Coronary artery (tissue), 2 donors: ENCODE data around the gene C1QTNF6.

Experiments used
- DNase-seq: peaks from one replicate; pipeline ENCODE4 v3.0.0-alpha.2; 2017; ENCODE audit warnings: low spot score
- H3K27ac ChIP-seq, 2 donors: fragments of 200-600 bp; sonication (generic); one replicate each; pipeline ENCODE4 v1.5.1; 2016 to 2019
- H3K4me3 ChIP-seq: fragments of 200-600 bp; sonication (generic); 2 replicates; pipeline ENCODE4 v1.5.1; 2016; ENCODE audit warnings: mild to moderate bottlenecking, moderate library complexity
- TF ChIP-seq, protein P1 (sequence below): fragments of 200-600 bp; sonication (generic); IDR thresholded peaks from one replicate; pipeline ENCODE4 v1.5.1; 2019; ENCODE audit warnings: antibody characterized with exemption

Gene C1QTNF6

DNA sequence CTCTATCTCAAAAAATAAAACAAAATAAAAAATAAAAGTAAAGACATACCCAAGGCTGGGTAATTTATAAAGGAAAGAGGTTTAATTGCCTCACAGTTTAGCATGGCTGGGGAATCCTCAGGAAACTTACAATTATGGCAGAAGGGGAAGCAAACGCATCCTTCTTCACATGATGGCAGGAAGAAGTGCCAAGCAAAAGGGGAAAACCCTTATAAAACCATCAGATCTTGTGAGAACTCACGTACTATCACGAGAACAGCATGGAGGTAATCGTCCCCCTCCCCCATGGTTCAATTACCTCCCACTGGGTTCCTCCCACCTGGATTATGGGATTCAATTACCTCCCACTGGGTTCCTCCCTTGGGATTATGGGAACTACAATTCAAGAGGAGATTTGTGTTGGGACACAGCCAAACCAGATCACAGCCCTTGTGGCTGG lies 32.5 kb upstream of the C1QTNF6 start:
- Histone ChIP-seq H3K27ac (no peak overlapping the region), H3K4me3 (no peak overlapping the region)
- TF ChIP-seq, protein P1, sequence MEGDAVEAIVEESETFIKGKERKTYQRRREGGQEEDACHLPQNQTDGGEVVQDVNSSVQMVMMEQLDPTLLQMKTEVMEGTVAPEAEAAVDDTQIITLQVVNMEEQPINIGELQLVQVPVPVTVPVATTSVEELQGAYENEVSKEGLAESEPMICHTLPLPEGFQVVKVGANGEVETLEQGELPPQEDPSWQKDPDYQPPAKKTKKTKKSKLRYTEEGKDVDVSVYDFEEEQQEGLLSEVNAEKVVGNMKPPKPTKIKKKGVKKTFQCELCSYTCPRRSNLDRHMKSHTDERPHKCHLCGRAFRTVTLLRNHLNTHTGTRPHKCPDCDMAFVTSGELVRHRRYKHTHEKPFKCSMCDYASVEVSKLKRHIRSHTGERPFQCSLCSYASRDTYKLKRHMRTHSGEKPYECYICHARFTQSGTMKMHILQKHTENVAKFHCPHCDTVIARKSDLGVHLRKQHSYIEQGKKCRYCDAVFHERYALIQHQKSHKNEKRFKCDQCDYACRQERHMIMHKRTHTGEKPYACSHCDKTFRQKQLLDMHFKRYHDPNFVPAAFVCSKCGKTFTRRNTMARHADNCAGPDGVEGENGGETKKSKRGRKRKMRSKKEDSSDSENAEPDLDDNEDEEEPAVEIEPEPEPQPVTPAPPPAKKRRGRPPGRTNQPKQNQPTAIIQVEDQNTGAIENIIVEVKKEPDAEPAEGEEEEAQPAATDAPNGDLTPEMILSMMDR: no peak
- no peak for DNase-seq

DNA sequence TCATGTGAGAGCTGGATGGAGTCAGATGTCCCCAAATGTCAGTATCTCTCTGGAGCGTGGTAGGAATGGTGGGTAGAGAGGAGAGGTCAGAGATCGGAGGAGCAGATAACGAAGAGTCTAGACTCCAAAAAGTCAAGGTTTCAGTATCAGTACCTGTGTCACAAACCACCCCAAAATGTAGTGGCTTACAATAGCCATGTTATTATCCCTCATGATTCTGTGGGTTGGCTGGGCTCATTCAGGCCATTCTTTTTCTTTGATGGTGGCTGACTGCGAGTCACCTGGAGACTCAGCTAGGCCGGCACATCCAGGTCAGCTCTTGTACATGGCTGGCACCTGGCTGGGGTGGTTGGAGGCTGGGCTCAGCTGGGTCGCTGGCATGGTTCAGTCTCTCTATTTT lies 31.5 kb upstream of the C1QTNF6 start:
- Histone ChIP-seq H3K27ac (no peak overlapping the region), H3K4me3 (no peak overlapping the region)
- TF ChIP-seq, protein P1: no peak
- DNase-seq: no peak

DNA sequence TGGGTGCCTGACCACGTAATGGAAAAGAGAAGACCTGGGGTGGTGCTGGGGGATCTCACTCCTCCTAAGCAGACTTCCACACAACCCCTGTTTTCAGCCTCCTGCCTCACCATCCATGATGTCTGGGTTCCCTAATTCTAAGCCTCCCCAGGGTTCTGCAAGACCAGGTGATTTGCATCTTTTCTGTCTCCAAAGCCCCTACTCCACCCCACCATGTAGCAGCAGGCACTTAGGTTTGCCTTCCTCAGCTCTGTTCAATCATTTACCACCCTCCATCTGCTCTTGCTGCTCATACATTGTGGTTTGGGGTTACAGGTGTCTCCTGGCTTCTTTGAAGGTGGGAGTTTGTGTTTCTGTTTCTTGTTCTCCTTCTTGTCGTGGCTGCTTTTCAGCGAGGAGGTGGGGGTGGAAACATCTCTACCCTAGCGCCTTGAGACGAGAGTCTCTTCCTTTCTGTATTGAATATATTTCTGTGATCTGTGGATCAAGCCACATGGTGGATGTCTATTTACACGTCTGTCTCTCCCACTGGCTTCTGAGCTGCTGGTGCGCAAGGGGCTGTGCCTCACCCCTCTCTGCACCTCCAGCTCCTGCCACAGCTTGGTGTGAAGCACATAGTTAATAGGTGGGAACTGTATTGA lies 30.8 kb upstream of the C1QTNF6 start:
- TF ChIP-seq, protein P1: no peak
- no peak overlapping the region for H3K27ac ChIP-seq
- H3K4me3 ChIP-seq: no peak overlapping the region
- no peak for DNase-seq

DNA sequence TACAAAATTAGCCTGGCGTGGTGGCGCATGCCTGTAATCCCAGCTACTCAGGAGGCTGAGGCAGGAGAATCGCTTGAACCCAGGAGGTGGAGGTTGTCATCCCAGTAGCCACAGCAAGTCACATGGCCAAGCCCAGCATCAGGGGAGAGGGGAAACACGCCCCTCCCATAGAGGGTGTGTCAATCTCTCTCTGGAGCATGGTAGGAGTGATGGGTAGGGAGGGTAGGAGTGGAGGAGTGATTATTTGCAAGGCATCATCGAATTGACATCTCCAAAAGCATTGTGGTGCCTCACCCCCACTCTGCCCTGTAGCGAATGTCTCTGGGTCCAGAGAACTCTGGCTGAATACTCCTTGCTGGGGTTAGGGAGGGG lies 30.3 kb upstream of the C1QTNF6 start:
- Histone ChIP-seq H3K4me3 (no peak overlapping the region), H3K27ac (no peak overlapping the region)
- TF ChIP-seq, protein P1: no peak
- DNase-seq: no peak

DNA sequence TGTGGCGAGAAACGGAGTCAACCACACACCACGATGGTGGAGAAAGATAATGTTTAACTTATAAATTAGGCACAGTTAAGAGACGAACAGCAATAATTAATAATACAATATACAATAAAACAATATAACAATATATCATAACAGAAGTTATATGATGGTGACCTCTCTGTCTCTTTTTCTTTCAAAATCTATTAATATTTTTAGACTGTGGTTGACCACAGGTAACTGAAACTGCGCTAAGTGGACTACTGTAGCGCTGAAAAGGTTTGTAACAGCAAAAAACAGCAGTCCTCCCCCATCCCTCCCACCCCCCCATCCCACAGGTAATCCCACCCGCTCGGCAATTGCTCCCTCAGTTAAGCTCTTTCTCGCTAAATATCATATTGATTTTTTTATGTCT lies 27.8 kb upstream of the C1QTNF6 start:
- no peak for DNase-seq
- no peak overlapping the region for H3K27ac ChIP-seq
- no peak overlapping the region for H3K4me3 ChIP-seq
- TF ChIP-seq, protein P1: no peak

DNA sequence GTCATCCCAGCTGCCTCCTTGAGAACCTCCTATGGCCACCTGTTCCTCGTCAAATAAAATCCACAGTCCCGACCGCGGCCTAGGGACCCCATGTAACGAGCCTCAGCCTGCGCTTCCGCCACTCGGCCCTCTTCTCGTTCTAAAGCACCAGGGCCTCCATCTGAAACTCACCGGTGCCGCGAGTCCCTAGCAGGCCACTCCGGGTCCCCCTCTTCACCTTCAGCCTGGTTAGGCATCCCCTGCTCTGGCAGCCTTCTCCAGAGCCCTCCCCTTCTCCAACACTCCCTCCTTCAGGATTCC lies 26.6 kb upstream of the C1QTNF6 start:
- Histone ChIP-seq H3K27ac (no peak overlapping the region), H3K4me3 (no peak overlapping the region)
- TF ChIP-seq, protein P1: no peak
- no peak for DNase-seq

DNA sequence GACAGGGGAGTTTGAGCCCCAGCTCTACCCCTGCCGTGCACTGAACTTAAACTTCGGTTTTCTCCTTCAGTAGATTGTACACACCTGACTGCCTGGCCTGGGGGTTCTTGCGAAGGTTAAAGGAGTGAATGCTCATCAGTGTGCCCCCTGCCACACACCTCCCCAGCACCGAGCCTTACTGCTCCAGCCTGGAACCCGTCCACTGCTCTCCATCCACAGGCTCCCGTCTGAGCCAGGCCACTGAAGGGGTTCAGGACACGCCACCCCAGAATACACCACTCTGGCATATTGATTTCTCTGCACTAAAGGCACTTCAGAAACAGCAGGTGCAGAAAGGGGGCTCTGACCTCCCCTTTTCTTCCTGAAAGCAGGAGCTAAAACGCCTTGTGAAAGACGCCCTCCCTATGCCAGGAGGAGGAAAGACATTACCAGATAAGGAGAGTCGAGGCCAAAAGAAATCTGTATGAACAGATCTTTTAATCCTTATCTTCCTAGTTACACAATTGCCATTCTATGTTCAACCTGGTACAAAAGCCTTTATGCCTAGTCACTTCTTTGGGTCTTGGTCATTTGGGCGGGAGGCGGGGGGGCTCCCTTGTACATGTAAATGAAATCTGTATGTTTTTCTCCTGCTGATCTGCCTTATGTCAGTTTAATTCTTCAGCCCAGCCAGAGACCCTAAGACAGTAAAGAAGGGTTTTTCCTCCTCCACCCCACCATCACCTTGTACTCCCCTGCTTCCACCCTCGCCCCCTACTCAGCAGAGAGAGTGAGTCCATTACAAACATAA lies 26.1 kb upstream of the C1QTNF6 start:
- DNase-seq: no peak
- TF ChIP-seq, protein P1: no peak
- no peak overlapping the region for H3K27ac ChIP-seq
- H3K4me3 ChIP-seq: no peak overlapping the region
